HepG2 (cell line): Measurements from ENCODE around the gene THSD4. TPM values are rescaled to one million over a fixed set of nuclear protein-coding genes. Genes with fewer than 3 reads are reported as not detected.

Experiments used
- ATAC-seq: fragments of 200-7000 bp; cut with Tn5 transposase; 3 replicates; pipeline ENCODE4 v1.9.1; 2020; ENCODE audit warnings: mild to moderate bottlenecking, moderate library complexity
- BruUV-seq: library from RNA; stranded (reverse); fragments of 400-500 nt; replicated peaks from 2 replicates; lab custom pipeline; 2021; lab: Mats Ljungman, UMichigan
- CTCF ChIA-PET: fragments of 300-600 bp; formaldehyde crosslinking; extraction: SDS; loops from one replicate; lab custom pipeline; 2021; ENCODE audit warnings: low total read pairs, inconsistent platforms, low intra/inter-chr PET ratio; lab: Yijun Ruan, JAX
- POLR2A ChIA-PET: fragments of 350-600 bp; sonication (Branson Sonifier 250); formaldehyde crosslinking; loops from one replicate; lab custom pipeline; 2020; ENCODE audit warnings: antibody characterized with exemption, inconsistent platforms; lab: Yijun Ruan, JAX
- DNase-seq: peaks from one replicate; pipeline ENCODE4 v3.0.0-alpha.2; 2015; ENCODE audit warnings: low spot score
- FAIRE-seq: peaks from 3 replicates; lab custom pipeline; 2011; peaks lifted over from hg19 to GRCh38; lab: Jason Lieb, UNC
- H2AFZ ChIP-seq: one replicate; pipeline ENCODE4 v1.6.1; 2011; ENCODE audit warnings: low read length, inconsistent platforms
- H3K27ac ChIP-seq: fragments of 300-600 bp; 3 replicates; pipeline ENCODE4 v1.8.0; 2011; ENCODE audit warnings: mixed run types, mild to moderate bottlenecking, mixed read lengths, low read length, inconsistent platforms; ENCODE audit not compliant: insufficient read depth; ENCODE audit errors: extremely low read length
- H3K27me3 ChIP-seq, 2 experiments: fragments of 200-600 bp in 1 of 2; 2 replicates in 1 of 2; 3 replicates in 1 of 2; pipeline versions ENCODE4 v1.6.0 to v1.8.0; 2011; ENCODE audit warnings: low read length in 2 of 2, mild to moderate bottlenecking in 2 of 2, moderate library complexity in 2 of 2, inconsistent platforms in 1 of 2; ENCODE audit not compliant: insufficient read depth in 2 of 2, control insufficient read depth in 1 of 2
- H3K36me3 ChIP-seq, 2 experiments: fragments of 200-600 bp in 1 of 2; replicated peaks in 1 of 2; 2 replicates in 1 of 2; 3 replicates in 1 of 2; pipeline versions ENCODE4 v1.5.1 to v1.8.0; 2011; ENCODE audit warnings: low read length in 2 of 2, inconsistent platforms in 1 of 2; ENCODE audit not compliant: insufficient read depth in 2 of 2, control insufficient read depth in 1 of 2
- H3K4me1 ChIP-seq: 2 replicates; pipeline ENCODE4 v1.5.1; 2012; ENCODE audit warnings: low read length, inconsistent platforms; ENCODE audit not compliant: insufficient read depth
- H3K4me2 ChIP-seq: 2 replicates; pipeline ENCODE4 v1.6.0; 2011; ENCODE audit warnings: low read depth, low read length, inconsistent platforms
- H3K4me3 ChIP-seq, 3 experiments: fragments of 200-600 bp in 1 of 3; sonication (generic), shearing (Covaris generic) in 1 of 3; replicated peaks in 1 of 3; 2 replicates each; pipeline ENCODE4 v1.5.1; 2011 to 2016; ENCODE audit warnings: low read length in 3 of 3, inconsistent platforms in 2 of 3, low read depth in 2 of 3, mild to moderate bottlenecking in 2 of 3, control low read depth in 1 of 3, mixed read lengths in 1 of 3; ENCODE audit not compliant: insufficient read depth in 1 of 3
- H3K79me2 ChIP-seq: one replicate; pipeline ENCODE4 v1.6.1; 2011; ENCODE audit warnings: low read length, inconsistent platforms; ENCODE audit not compliant: insufficient read depth
- H3K9ac ChIP-seq: 2 replicates; pipeline ENCODE4 v1.6.0; 2011; ENCODE audit warnings: mild to moderate bottlenecking, low read depth, low read length, inconsistent platforms; ENCODE audit not compliant: insufficient read depth
- H3K9me3 ChIP-seq: 2 replicates; pipeline ENCODE4 v1.5.1; 2012; ENCODE audit warnings: mild to moderate bottlenecking, low read length
- H4K20me1 ChIP-seq: 2 replicates; pipeline ENCODE4 v1.6.0; 2011; ENCODE audit warnings: inconsistent platforms, mild to moderate bottlenecking, low read length, moderate library complexity; ENCODE audit not compliant: insufficient read depth
- GATAD1 ChIP-seq: IDR thresholded peaks from 2 replicates; pipeline ENCODE4 v1.6.1; 2016; ENCODE audit warnings: missing genetic modification reagents, missing compliant biosample characterization
- KIAA2018 ChIP-seq: sonication (generic); formaldehyde crosslinking; IDR thresholded peaks from 2 replicates; pipeline ENCODE4 v1.5.0; 2020; ENCODE audit warnings: mild to moderate bottlenecking, missing genetic modification reagents, borderline replicate concordance
- PRDM4 ChIP-seq: sonication (generic); formaldehyde crosslinking; IDR thresholded peaks from 2 replicates; pipeline ENCODE4 v1.9.0; 2021; ENCODE audit warnings: missing genetic modification reagents, borderline replicate concordance
- SP2 ChIP-seq: sonication (generic); formaldehyde crosslinking; IDR thresholded peaks from 2 replicates; pipeline ENCODE4 v1.5.1; 2020; ENCODE audit warnings: mild to moderate bottlenecking, missing genetic modification reagents
- TOPORS ChIP-seq: sonication (generic); formaldehyde crosslinking; IDR thresholded peaks from 2 replicates; pipeline ENCODE4 v1.8.0; 2023; ENCODE audit warnings: mild to moderate bottlenecking, missing genetic modification reagents
- ZNF230 ChIP-seq: sonication (generic); formaldehyde crosslinking; IDR thresholded peaks from 2 replicates; pipeline ENCODE4 v1.4.0; 2020; ENCODE audit warnings: mild to moderate bottlenecking, missing genetic modification reagents
- ZNF468 ChIP-seq: sonication (generic); formaldehyde crosslinking; IDR thresholded peaks from 2 replicates; pipeline ENCODE4 v1.8.0; 2022; ENCODE audit warnings: mild to moderate bottlenecking, moderate library complexity, missing genetic modification reagents
- ZNF674 ChIP-seq: sonication (generic); formaldehyde crosslinking; IDR thresholded peaks from 2 replicates; pipeline ENCODE4 v1.5.0; 2020; ENCODE audit warnings: low read depth, mild to moderate bottlenecking, missing genetic modification reagents
- ZNF781 ChIP-seq: sonication (generic); formaldehyde crosslinking; IDR thresholded peaks from 2 replicates; pipeline ENCODE4 v1.5.1; 2020; ENCODE audit warnings: borderline replicate concordance, mild to moderate bottlenecking, missing genetic modification reagents; ENCODE audit errors: not compliant biosample characterization
- WGBS: methylation state at CpG from one replicate; pipeline ENCODE4 v1.1.6; 2017; ENCODE audit warnings: low lambda C conversion rate; 5-methylcytosine and 5-hydroxymethylcytosine counted together
- in situ Hi-C: cut with HindIII; loops from 2 replicates; pipeline ENCODE4 v1.10.0; 2017; ENCODE audit warnings: low pct_unique_long_range_greater_than_20kb; ENCODE audit not compliant: extremely low pct_ligation_motif_present
- intact Hi-C: fragments of 100-400 bp; cut with micrococcal nuclease; formaldehyde crosslinking; loops from one replicate; pipeline ENCODE4 v1.10.0; 2022; ENCODE audit not compliant: unreplicated experiment
- polyA plus RNA-seq, 8 experiments: library from polyadenylated mRNA; depleted of rRNA in 3 of 8; stranded (reverse) in 7 of 8; unstranded in 1 of 8; fragments of >200 nt; fragmentation: Illumina TruSeq in 4 of 8; extraction: Trizol in 4 of 8; gene quantifications; 2 replicates each; pipeline versions ENCODE4 v1.2.1 to v1.2.3, GENCODE V29; 2011 to 2016; ENCODE audit warnings: low read depth in 4 of 8, missing spikeins in 1 of 8, mixed read lengths in 1 of 8; ENCODE audit not compliant: insufficient read depth in 1 of 8
- total RNA-seq, 5 experiments: library from RNA; depleted of rRNA; stranded (reverse); fragments of >200 nt; fragmentation: Illumina TruSeq; extraction: Trizol; gene quantifications; 2 replicates each; pipeline ENCODE4 v1.2.3, GENCODE V29; 2016; ENCODE audit warnings: low read depth in 1 of 5

THSD4 gene
- total and polyA plus RNA-seq, 2 of the 13 experiments (the other 11 are each of a cell fraction or from before 2014, with no cell fraction given), result 0.07 to 0.21 TPM

GRCh38 chr15:71623111-71623510, 507.8 kb downstream of the THSD4 start (continued):
- TF ChIP-seq KIAA2018 (CRISPR knock-in tag), result no peak
- TF ChIP-seq ZNF781 (CRISPR knock-in tag), result no peak
- TF ChIP-seq TOPORS (CRISPR knock-in tag), result no peak

- ChIA-PET POLR2A (no interaction called here), CTCF (no interaction called here)
- Histone ChIP-seq H3K4me2 (no peak overlapping the region), H3K27me3 (peaks cover 0 to 18% of the 10 kb centered on the region in 2 experiments; a peak in 1 of 5 replicates), H3K4me3 (no peak overlapping the region), H3K36me3 (no peaks in the 10 kb centered on the region), H3K27ac (no peak overlapping the region), H4K20me1 (no peaks in the 10 kb centered on the region), H2AFZ (no peak overlapping the region), H3K9ac (no peak overlapping the region), H3K4me1 (no peaks in the 10 kb centered on the region), H3K9me3 (no peaks in the 10 kb centered on the region), H3K79me2 (no peaks in the 10 kb centered on the region)
- DNase-seq (no peak), FAIRE-seq (no peak), ATAC-seq (no peak)
- 23% methylated on average over 4 of the region's 4 CpGs for WGBS
- BruUV-seq, result no TSS peak
- intact Hi-C loops, result no loop called here
- in situ Hi-C loops, result no loop called here
- TF ChIP-seq PRDM4 (no peak), GATAD1 (CRISPR knock-in tag) (no peak), ZNF674 (CRISPR knock-in tag) (no peak), ZNF230 (CRISPR knock-in tag) (no peak), ZNF468 (CRISPR knock-in tag) (no peak), SP2 (CRISPR knock-in tag) (no peak)
Measured at GRCh38 chr15:71626596-71627088, 511.4 kb downstream of the THSD4 start.
